Epithelial cell of prostate (primary cell): ENCODE results near the gene OLFM2.
"Not testable (repeated sequence)": the region's sequence is repeated elsewhere in the genome, so short reads cannot be mapped to it uniquely, and the experiment has no call there.

Experiments
- DNase-seq: peaks from one replicate; pipeline ENCODE4 v3.0.0-alpha.2; 2011; ENCODE audit warnings: low read depth, low spot score
- H3K27ac ChIP-seq: fragments of 450-650 bp; 2 replicates; pipeline ENCODE4 v1.5.1; 2017; ENCODE audit warnings: mild to moderate bottlenecking

OLFM2 gene

GRCh38 chr19:9871626-9872338 is 64.5 kb downstream of the OLFM2 start:
- no peak overlapping the region for H3K27ac ChIP-seq
- DNase-seq, result no peak

- no peak for DNase-seq
- H3K27ac ChIP-seq, result no peak overlapping the region
Observed at GRCh38 chr19:9868983-9869617, 67.2 kb downstream of the OLFM2 start.

- H3K27ac ChIP-seq, result no peak overlapping the region
- DNase-seq, result no peak
Observed at GRCh38 chr19:9865732-9866501, 70.4 kb downstream of the OLFM2 start.

GRCh38 chr19:9863759-9864158 is 72.6 kb downstream of the OLFM2 start:
- no peak for DNase-seq
- no peak overlapping the region for H3K27ac ChIP-seq

GRCh38 chr19:9862938-9863337 is 73.4 kb downstream of the OLFM2 start:
- no peak for DNase-seq
- no peak overlapping the region for H3K27ac ChIP-seq

GRCh38 chr19:9861503-9861902 is 74.8 kb downstream of the OLFM2 start:
- no peak overlapping the region for H3K27ac ChIP-seq
- no peak for DNase-seq

GRCh38 chr19:9860407-9860806 is 75.9 kb downstream of the OLFM2 start:
- H3K27ac ChIP-seq, result no peak overlapping the region
- DNase-seq, result no peak

- no peak overlapping the region for H3K27ac ChIP-seq
- no peak for DNase-seq
Observed at GRCh38 chr19:9858766-9859165, 77.5 kb downstream of the OLFM2 start.

- DNase-seq, result no peak
- no peak overlapping the region for H3K27ac ChIP-seq
Observed at GRCh38 chr19:9857920-9858746, 78.2 kb downstream of the OLFM2 start.

- no peak for DNase-seq
Observed at GRCh38 chr19:9857076-9857721, 79.1 kb downstream of the OLFM2 start.

GRCh38 chr19:9856609-9857008 is 79.7 kb downstream of the OLFM2 start:
- H3K27ac ChIP-seq, result no peak overlapping the region

More at GRCh38 chr19:9857076-9857721, 79.1 kb downstream of the OLFM2 start:
- no peak overlapping the region for H3K27ac ChIP-seq

GRCh38 chr19:9854282-9854846 is 82.0 kb downstream of the OLFM2 start:
- DNase-seq, result no peak

More at GRCh38 chr19:9856609-9857008, 79.7 kb downstream of the OLFM2 start:
- DNase-seq, result no peak

GRCh38 chr19:9850235-9850959 is 85.9 kb downstream of the OLFM2 start:
- DNase-seq, result no peak
- H3K27ac ChIP-seq, result no peak overlapping the region

More at GRCh38 chr19:9854282-9854846, 82.0 kb downstream of the OLFM2 start:
- H3K27ac ChIP-seq, result no peak overlapping the region

- no peak for DNase-seq
- no peak overlapping the region for H3K27ac ChIP-seq
Observed at GRCh38 chr19:9849791-9850190, 86.5 kb downstream of the OLFM2 start.

GRCh38 chr19:9848762-9849161 is 87.6 kb downstream of the OLFM2 start:
- no peak for DNase-seq

GRCh38 chr19:9848060-9848459 is 88.3 kb downstream of the OLFM2 start:
- no peak for DNase-seq
- no peak overlapping the region for H3K27ac ChIP-seq

More at GRCh38 chr19:9848762-9849161, 87.6 kb downstream of the OLFM2 start:
- H3K27ac ChIP-seq, result no peak overlapping the region

- peak; percentile 80 for DNase-seq
- H3K27ac ChIP-seq, result no peak overlapping the region
Observed at GRCh38 chr19:9847087-9847671, 89.1 kb downstream of the OLFM2 start.

GRCh38 chr19:9843626-9844273 is 92.6 kb downstream of the OLFM2 start:
- DNase-seq, result not testable (repeated sequence)

More at GRCh38 chr19:9843626-9844273, 92.6 kb downstream of the OLFM2 start:
- H3K27ac ChIP-seq, result not testable (repeated sequence)
